Upper lobe of left lung (tissue), 4 donors: ENCODE results near the gene ZNF334.

ENCODE experiments used
- CTCF ChIP-seq, 6 experiments: fragments of 450-650 bp in 4 of 6; fragments of 200-600 bp in 2 of 6; sonication (generic) in 2 of 6; IDR thresholded peaks; one replicate each; pipeline ENCODE4 v1.5.1; 2016 to 2019; ENCODE audit warnings: antibody characterized with exemption in 6 of 6
- EP300 ChIP-seq, 4 donors: sonication (generic); formaldehyde crosslinking; IDR thresholded peaks; one replicate each; pipeline ENCODE4 v1.5.1; 2017; ENCODE audit warnings: antibody characterized with exemption in 4 of 4, control low read depth in 2 of 4
- POLR2A ChIP-seq, 4 donors: fragments of 450-650 bp; IDR thresholded peaks; one replicate each; pipeline ENCODE4 v1.5.1; 2016 to 2017; ENCODE audit warnings: antibody characterized with exemption in 4 of 4, mild to moderate bottlenecking in 2 of 4
- POLR2AphosphoS5 ChIP-seq, 2 donors: sonication (generic); formaldehyde crosslinking; IDR thresholded peaks; one replicate each; pipeline ENCODE4 v1.5.1; 2017; ENCODE audit warnings: antibody characterized with exemption in 2 of 2

- TF ChIP-seq CTCF (IDR thresholded peaks at IDR 0.05): no peak
- no peak for TF ChIP-seq POLR2A (IDR thresholded peaks at IDR 0.05)
- no peak for TF ChIP-seq EP300 (IDR thresholded peaks at IDR 0.05)
- TF ChIP-seq POLR2AphosphoS5 (IDR thresholded peaks at IDR 0.05): no peak
These were observed 11.9 kb downstream of the ZNF334 start for GRCh38 chr20:46501337-46501942.
